Measurements from ENCODE around the gene HOPX.
"Not testable (repeated sequence)": the region's sequence is repeated elsewhere in the genome, so short reads cannot be mapped to it uniquely, and the experiment has no call there.

The HOPX gene

DNA sequence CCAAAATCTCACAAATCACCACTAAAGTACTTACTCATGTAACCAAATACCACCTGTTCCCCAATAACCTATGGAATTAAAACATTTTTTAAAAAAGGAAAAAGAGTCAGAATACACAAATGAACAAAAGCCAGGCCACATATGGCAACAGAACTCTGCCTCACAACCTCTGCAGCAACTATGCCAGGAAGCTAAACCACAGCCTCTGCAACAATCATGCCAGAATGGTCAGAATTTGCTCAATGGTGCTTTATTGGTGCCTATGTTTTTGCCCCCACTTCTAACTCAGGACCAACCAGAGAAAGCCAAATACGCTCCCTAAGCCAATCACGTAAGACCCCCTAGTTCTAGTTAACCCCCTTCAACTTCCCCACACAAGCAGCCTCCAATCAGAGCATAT is 69.6 kb downstream of the HOPX start:
- ChIA-PET POLR2A (no interaction called here), CTCF (no interaction called here)
- DNase-seq (ENCODE audit: low read depth, low spot score), result no peak
- TF ChIP-seq, protein P1, sequence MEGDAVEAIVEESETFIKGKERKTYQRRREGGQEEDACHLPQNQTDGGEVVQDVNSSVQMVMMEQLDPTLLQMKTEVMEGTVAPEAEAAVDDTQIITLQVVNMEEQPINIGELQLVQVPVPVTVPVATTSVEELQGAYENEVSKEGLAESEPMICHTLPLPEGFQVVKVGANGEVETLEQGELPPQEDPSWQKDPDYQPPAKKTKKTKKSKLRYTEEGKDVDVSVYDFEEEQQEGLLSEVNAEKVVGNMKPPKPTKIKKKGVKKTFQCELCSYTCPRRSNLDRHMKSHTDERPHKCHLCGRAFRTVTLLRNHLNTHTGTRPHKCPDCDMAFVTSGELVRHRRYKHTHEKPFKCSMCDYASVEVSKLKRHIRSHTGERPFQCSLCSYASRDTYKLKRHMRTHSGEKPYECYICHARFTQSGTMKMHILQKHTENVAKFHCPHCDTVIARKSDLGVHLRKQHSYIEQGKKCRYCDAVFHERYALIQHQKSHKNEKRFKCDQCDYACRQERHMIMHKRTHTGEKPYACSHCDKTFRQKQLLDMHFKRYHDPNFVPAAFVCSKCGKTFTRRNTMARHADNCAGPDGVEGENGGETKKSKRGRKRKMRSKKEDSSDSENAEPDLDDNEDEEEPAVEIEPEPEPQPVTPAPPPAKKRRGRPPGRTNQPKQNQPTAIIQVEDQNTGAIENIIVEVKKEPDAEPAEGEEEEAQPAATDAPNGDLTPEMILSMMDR (IDR thresholded peaks at IDR 0.05; ENCODE audit: insufficient read depth, low read length, missing control alignments), result no peak
- no peak overlapping the region for H3K4me3 ChIP-seq (ENCODE audit: low read depth, low read length)

DNA sequence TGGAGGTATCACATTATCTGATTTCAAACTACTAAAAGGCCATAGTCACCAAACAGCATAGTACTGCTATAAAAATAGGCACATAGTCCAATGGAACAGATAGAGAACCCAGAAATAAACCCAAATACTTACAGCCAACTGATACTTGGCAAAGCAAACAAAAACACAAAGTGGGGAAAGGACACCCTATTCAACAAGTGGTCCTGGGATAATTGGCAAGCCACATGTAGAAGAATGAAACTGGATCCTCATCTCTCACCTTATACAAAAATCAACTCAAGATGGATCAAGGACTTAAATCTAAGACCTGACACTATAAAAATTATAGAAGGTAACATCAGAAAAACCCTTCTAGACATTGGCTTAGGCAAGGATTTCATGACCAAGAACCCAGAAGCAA is 70.9 kb downstream of the HOPX start:
- POLR2A ChIA-PET; H3K4me3 ChIP-seq (ENCODE audit: low read depth, low read length); DNase-seq (ENCODE audit: low read depth, low spot score): not testable (repeated sequence)
- CTCF ChIA-PET, result interaction anchor here (1.3 kb wide), 1 partner anchor 189 kb away, joined by 3 read pairs; no protein-coding TSS in a partner anchor

DNA sequence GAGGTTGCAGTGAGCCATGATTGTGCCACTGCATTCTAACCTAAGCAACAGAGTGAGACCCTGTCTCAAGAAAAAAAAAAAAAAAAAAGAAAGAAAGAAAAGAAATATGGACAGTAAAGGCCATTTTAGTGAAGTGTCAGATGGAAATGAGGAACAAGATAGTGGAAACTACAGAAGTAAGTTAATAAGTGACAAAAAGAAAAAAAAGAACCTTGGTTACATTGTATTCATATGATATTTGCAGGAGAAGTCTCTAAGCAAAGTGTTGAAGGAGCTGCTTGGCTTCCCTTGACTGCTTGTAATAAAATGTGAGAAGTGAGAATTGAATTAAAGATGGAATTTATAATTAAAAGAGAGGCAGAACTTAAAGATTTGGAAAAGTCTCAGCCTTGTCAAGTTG is 73.2 kb downstream of the HOPX start:
- no peak for DNase-seq (ENCODE audit: low read depth, low spot score)
- TF ChIP-seq, protein P1 (IDR thresholded peaks at IDR 0.05; ENCODE audit: insufficient read depth, low read length, missing control alignments), result no peak
- ChIA-PET CTCF (interaction anchor here (1.0 kb wide), 1 partner anchor 192 kb away, joined by 3 read pairs; no protein-coding TSS in a partner anchor), POLR2A (no interaction called here)
- H3K4me3 ChIP-seq (ENCODE audit: low read depth, low read length), result no peak overlapping the region

DNA sequence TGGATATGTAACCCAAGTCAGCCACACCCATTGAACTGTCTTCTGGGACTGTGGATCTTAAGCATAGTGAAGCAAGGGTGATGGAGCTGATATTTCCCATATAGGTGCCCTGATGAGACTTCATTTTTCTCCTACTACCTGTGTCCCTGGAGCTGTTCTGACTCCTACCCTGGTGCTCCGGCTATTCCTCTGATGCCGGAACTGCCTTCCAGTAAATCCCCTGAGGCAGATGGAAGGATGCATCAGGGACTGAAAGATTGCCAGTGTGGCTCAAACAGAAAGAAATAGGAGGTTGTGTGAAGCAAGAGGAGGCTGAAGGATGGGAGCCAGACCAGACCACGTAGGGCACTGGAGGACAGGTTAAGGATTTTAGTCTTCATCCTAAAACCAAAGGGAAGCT is 74.7 kb downstream of the HOPX start:
- TF ChIP-seq, protein P1 (IDR thresholded peaks at IDR 0.05; ENCODE audit: insufficient read depth, low read length, missing control alignments), result no peak
- DNase-seq (ENCODE audit: low read depth, low spot score), result no peak
- CTCF ChIA-PET, result interaction anchor here (1.2 kb wide), 1 partner anchor 13 kb away, joined by 3 read pairs; no protein-coding TSS in a partner anchor
- H3K4me3 ChIP-seq (ENCODE audit: low read depth, low read length), result no peak overlapping the region
- POLR2A ChIA-PET, result no interaction called here

DNA sequence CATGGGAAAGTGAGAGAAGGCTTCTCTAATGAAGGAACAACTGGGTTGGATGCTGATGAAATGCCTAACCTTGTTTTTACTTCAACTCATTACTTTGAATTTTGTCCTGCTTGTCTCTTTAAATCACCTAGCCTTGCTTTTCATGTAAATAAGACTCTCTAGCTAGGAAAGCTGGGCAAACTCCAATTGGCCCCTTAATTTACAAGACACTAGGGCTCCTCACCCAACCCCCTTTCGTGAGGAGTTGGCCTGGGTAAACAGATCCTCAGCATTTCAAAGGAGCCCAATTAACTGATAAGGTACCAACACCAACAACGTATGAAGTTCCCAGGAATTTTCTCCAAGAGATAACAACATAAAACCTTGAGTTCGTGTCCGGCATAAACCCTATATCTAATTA is 75.6 kb downstream of the HOPX start:
- H3K4me3 ChIP-seq (ENCODE audit: low read depth, low read length); POLR2A ChIA-PET; DNase-seq (ENCODE audit: low read depth, low spot score): not testable (repeated sequence)
- CTCF ChIA-PET, result interaction anchor here (1.5 kb wide), 1 partner anchor 194 kb away, joined by 5 read pairs; no protein-coding TSS in a partner anchor

DNA sequence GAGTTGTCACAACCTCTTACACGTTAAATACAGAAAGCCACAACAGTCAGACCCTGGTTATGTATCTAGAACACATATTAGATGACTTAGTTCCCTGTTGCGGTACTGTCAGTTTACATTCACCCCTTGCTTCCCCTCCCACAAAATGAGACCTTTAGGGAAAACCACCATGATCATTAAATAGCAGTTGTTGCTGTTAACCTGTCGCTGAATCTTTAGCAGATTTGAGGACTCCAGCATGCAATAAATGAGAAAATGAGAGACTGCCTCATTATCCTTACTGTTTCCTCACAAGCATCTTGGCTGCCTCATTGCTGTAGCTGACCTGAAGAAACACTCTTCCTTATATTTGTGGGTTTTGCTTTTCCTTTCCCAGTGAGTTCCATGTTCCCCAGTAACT is 77.8 kb downstream of the HOPX start:
- DNase-seq (ENCODE audit: low read depth, low spot score), result no peak
- ChIA-PET POLR2A (no interaction called here), CTCF (interaction anchor here (2.3 kb wide), 1 partner anchor 27 kb away, joined by 8 read pairs; no protein-coding TSS in a partner anchor)
- TF ChIP-seq, protein P1 (IDR thresholded peaks at IDR 0.05; ENCODE audit: insufficient read depth, low read length, missing control alignments), result no peak
- H3K4me3 ChIP-seq (ENCODE audit: low read depth, low read length), result no peak overlapping the region

Measured in AG04449 (cell line).